Subcutaneous abdominal adipose tissue (tissue), 5 donors: ENCODE results near the gene SLC22A25.

Experiments used
- H3K27ac ChIP-seq: one replicate; pipeline ENCODE4 v1.7.0; 2013; ENCODE audit warnings: low read depth, mild to moderate bottlenecking, inconsistent platforms, low read length, moderate library complexity
- H3K27me3 ChIP-seq, 5 donors: one replicate each; pipeline ENCODE4 v1.7.0; 2013; ENCODE audit warnings: low read length in 5 of 5, inconsistent platforms in 1 of 5; ENCODE audit not compliant: control insufficient read depth in 5 of 5, insufficient read depth in 4 of 5
- H3K36me3 ChIP-seq, 5 donors: one replicate each; pipeline ENCODE4 v1.7.0; 2013; ENCODE audit warnings: low read length in 5 of 5; ENCODE audit not compliant: control insufficient read depth in 5 of 5, insufficient read depth in 5 of 5
- H3K4me1 ChIP-seq, 5 donors: one replicate each; pipeline ENCODE4 v1.7.0; 2013; ENCODE audit warnings: low read length in 5 of 5, mild to moderate bottlenecking in 3 of 5, moderate library complexity in 1 of 5; ENCODE audit not compliant: control insufficient read depth in 5 of 5, insufficient read depth in 5 of 5
- H3K4me3 ChIP-seq, 5 donors: one replicate each; pipeline ENCODE4 v1.7.0; 2013; ENCODE audit warnings: low read length in 5 of 5, low read depth in 1 of 5
- H3K9ac ChIP-seq, 5 donors: one replicate each; pipeline ENCODE4 v1.7.0; 2013; ENCODE audit warnings: low read length in 5 of 5, mild to moderate bottlenecking in 4 of 5, moderate library complexity in 3 of 5
- H3K9me3 ChIP-seq, 5 donors: one replicate each; pipeline ENCODE4 v1.7.0; 2013; ENCODE audit warnings: low read length in 5 of 5; ENCODE audit not compliant: control insufficient read depth in 5 of 5
- donor health status: healthy.
- donor health status: healthy.
- donor health status: healthy.
- donor health status: healthy.
- donor health status: healthy.

The SLC22A25 gene

DNA sequence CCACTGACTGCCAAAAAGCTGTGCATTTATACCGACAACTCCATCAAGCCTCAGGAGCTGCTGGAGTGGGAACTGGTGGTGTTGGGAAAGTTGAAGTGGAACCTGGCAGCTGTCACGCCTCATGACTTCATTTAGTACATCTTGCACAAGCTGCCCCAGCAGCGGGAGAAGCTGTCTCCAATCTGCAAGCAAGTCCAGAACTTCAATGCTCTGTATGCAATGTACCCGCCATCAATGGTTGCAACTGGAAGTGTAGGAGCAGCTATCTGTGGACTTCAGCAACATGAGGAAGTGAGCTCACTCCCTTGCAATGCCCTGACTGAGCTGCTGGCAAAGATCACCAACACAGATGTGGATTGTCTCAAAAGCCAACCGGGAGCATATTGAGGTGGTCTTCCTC is at the start of gene SLC22A25:
Gene SLC22A25, minus strand, starts transcription at position 67 of the 400 bp plus-strand sequence. CDS start 13,947 bp downstream, outside the sequence.
- H3K27me3 ChIP-seq = peaks cover 0 to 5% (median 0%) of the 10 kb centered on the region in 5 donors
- peaks cover 0 to 37% (median 23%) of the 10 kb centered on the region in 5 donors for H3K4me1 ChIP-seq
- H3K36me3 ChIP-seq = no peaks in the 10 kb centered on the region
- no peak within 1 kb of the TSS for H3K27ac ChIP-seq
- no peaks in the 10 kb centered on the region for H3K9me3 ChIP-seq
- H3K9ac ChIP-seq = no peak within 1 kb of the TSS
- peak within 1 kb of the TSS in 1 of 5 donors; percentile 14 for H3K4me3 ChIP-seq

- Histone ChIP-seq H3K9me3 (peaks cover 0 to 5% (median 2%) of the 10 kb centered on the region in 5 donors), H3K4me1 (no peaks in the 10 kb centered on the region), H3K36me3 (no peaks in the 10 kb centered on the region), H3K27ac (no peak overlapping the region), H3K9ac (no peak overlapping the region), H3K27me3 (no peaks in the 10 kb centered on the region), H3K4me3 (no peak overlapping the region)
These were observed 46.9 kb upstream of the SLC22A25 start for GRCh38 chr11:63290285-63290684.

- H3K9me3 ChIP-seq = peaks cover 0 to 5% (median 0%) of the 10 kb centered on the region in 5 donors
- no peak overlapping the region for H3K4me3 ChIP-seq
- no peaks in the 10 kb centered on the region for H3K36me3 ChIP-seq
- no peak overlapping the region for H3K27ac ChIP-seq
- no peak overlapping the region for H3K9ac ChIP-seq
- H3K27me3 ChIP-seq = no peaks in the 10 kb centered on the region
- H3K4me1 ChIP-seq = no peaks in the 10 kb centered on the region
These were observed 46.3 kb upstream of the SLC22A25 start for GRCh38 chr11:63289658-63290057.

- Histone ChIP-seq H3K36me3 (no peaks in the 10 kb centered on the region), H3K9me3 (no peaks in the 10 kb centered on the region), H3K9ac (no peak overlapping the region), H3K4me1 (no peaks in the 10 kb centered on the region), H3K27ac (no peak overlapping the region), H3K4me3 (no peak overlapping the region), H3K27me3 (peaks cover 0 to 7% (median 2%) of the 10 kb centered on the region in 5 donors)
These were observed 39.2 kb upstream of the SLC22A25 start for GRCh38 chr11:63282579-63282978.

DNA sequence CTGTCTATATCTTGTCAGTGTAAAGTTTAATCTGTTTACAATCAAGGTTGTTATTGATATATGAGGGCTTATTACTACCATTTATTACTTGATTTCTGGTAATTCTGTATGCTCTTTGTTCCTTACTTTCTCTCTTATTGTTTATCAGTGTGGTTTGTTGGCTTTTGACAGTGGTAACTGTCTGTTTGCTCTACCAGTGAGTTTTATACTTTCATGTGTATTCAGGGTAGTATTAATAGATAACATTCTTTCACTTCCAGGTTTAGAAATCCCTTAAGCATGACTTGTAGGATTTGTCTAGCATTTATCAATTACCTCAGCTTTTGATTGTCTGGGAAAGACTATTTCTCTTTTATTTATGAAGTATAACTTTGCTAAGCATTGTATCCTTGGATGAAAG is 37.5 kb upstream of the SLC22A25 start:
- Histone ChIP-seq H3K9ac (no peak overlapping the region), H3K4me1 (no peaks in the 10 kb centered on the region), H3K27me3 (peaks cover 0 to 7% (median 2%) of the 10 kb centered on the region in 5 donors), H3K36me3 (no peaks in the 10 kb centered on the region), H3K9me3 (no peaks in the 10 kb centered on the region), H3K4me3 (no peak overlapping the region), H3K27ac (no peak overlapping the region)

GRCh38 chr11:63277345-63277943 is 34.0 kb upstream of the SLC22A25 start:
- Histone ChIP-seq H3K4me1 (no peaks in the 10 kb centered on the region), H3K27ac (no peak overlapping the region), H3K27me3 (no peaks in the 10 kb centered on the region), H3K4me3 (no peak overlapping the region), H3K9me3 (no peaks in the 10 kb centered on the region), H3K36me3 (no peaks in the 10 kb centered on the region), H3K9ac (no peak overlapping the region)

DNA sequence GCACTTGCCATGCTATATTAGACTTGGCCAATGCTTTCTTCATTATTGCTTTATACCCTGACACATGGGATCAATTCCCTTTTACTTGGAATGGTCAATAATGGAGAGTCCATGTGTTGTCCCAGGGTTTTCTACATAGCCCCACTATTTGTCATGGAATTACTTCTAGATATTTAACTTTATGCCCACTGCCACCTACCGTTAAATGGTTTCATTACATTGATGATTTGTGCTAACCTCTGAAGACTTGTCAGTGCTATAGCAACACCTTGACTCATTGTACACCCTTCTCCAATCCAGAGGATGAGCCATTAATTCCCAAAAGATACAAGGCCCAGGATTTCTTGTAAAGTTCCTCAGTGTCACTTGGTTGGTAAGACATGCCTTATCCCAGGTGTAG is 31.4 kb upstream of the SLC22A25 start:
- Histone ChIP-seq H3K4me1 (no peaks in the 10 kb centered on the region), H3K27me3 (no peaks in the 10 kb centered on the region), H3K36me3 (no peaks in the 10 kb centered on the region), H3K9ac (no peak overlapping the region), H3K4me3 (no peak overlapping the region), H3K27ac (no peak overlapping the region), H3K9me3 (no peaks in the 10 kb centered on the region)

DNA sequence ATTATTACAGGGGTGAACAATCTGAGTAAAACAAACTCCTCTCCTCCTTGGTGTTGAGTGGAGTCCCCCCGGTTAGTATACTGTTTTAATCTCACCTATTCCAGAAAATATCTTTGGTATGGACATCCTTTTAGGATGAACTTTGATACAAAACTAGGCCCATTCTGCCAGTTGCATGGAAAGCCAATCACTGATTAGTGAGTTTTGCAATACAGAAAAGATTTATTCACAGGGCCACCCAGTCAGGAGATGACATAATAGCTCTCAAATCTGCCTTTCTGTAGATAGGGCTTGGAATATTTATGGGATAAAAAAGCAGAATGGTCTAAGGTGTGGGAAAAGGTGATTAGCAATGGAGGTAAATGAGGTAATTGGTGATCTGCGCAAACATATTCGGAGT is 30.3 kb upstream of the SLC22A25 start:
- Histone ChIP-seq H3K4me3 (no peak overlapping the region), H3K27ac (no peak overlapping the region), H3K9ac (no peak overlapping the region), H3K9me3 (no peaks in the 10 kb centered on the region), H3K4me1 (no peaks in the 10 kb centered on the region), H3K36me3 (no peaks in the 10 kb centered on the region), H3K27me3 (no peaks in the 10 kb centered on the region)

- Histone ChIP-seq H3K9me3 (no peaks in the 10 kb centered on the region), H3K27me3 (peaks cover 0 to 4% (median 0%) of the 10 kb centered on the region in 5 donors), H3K27ac (no peak overlapping the region), H3K9ac (no peak overlapping the region), H3K36me3 (no peaks in the 10 kb centered on the region), H3K4me1 (peaks cover 0 to 4% (median 0%) of the 10 kb centered on the region in 5 donors), H3K4me3 (no peak overlapping the region)
These were observed 19.1 kb upstream of the SLC22A25 start for GRCh38 chr11:63262547-63262946.

DNA sequence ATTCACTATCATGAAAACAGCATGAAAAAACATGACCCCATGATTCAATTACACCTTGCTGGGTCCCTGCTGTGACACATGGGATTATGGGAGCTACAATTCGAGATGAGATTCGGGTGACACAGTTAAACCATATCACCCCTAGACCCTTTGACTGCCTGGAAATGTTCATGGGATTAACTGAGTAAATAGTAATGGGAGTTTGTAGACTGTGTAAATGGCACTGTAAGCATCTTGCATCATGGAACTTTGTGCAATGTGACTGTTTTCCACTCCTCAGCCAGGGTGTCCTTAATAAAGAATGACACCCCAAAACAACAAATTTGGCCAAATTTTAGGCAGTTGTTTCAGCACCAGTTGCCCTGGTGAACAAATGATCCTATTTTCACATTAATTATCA is 7.9 kb upstream of the SLC22A25 start:
- H3K36me3 ChIP-seq = no peaks in the 10 kb centered on the region
- no peak overlapping the region for H3K27ac ChIP-seq
- H3K4me3 ChIP-seq = no peak overlapping the region
- H3K4me1 ChIP-seq = no peaks in the 10 kb centered on the region
- H3K9me3 ChIP-seq = no peaks in the 10 kb centered on the region
- no peak overlapping the region for H3K9ac ChIP-seq
- peaks cover 0 to under 1% (median 0%) of the 10 kb centered on the region in 5 donors for H3K27me3 ChIP-seq
